Esophagus mucosa (tissue), 1 donor: ENCODE data around the gene TMPRSS6. TPM values are rescaled to one million over a fixed set of nuclear protein-coding genes. Genes with fewer than 3 reads are reported as not detected.
"Not testable (repeated sequence)": the region's sequence is repeated elsewhere in the genome, so short reads cannot be mapped to it uniquely, and the experiment has no call there.

Experiments
- ATAC-seq: fragments of 200-7000 bp; cut with Tn5 transposase; one replicate; pipeline ENCODE4 v1.9.1; 2020
- total RNA-seq: library from RNA; stranded (reverse); gene quantifications from one replicate; pipeline ENCODE4 v1.2.4, GENCODE V29; 2023
- donor health status: DM: yes; HTN: yes; CAD: no.

Gene TMPRSS6
- total RNA-seq, 1 donor from 2014 or later = not detected

GRCh38 chr22:37088108-37088605 is 21.4 kb downstream of the TMPRSS6 start:
- peak; percentile 15 for ATAC-seq

GRCh38 chr22:37086184-37086583 is 23.3 kb downstream of the TMPRSS6 start:
- ATAC-seq = no peak

- no peak for ATAC-seq
These were observed 25.1 kb downstream of the TMPRSS6 start for GRCh38 chr22:37084385-37084784.

- ATAC-seq = no peak
These were observed 25.6 kb downstream of the TMPRSS6 start for GRCh38 chr22:37083914-37084313.

- no peak for ATAC-seq
These were observed 27.2 kb downstream of the TMPRSS6 start for GRCh38 chr22:37082251-37082873.

- ATAC-seq = no peak
These were observed 28.7 kb downstream of the TMPRSS6 start for GRCh38 chr22:37080838-37081237.

GRCh38 chr22:37080438-37080837 is 29.1 kb downstream of the TMPRSS6 start:
- no peak for ATAC-seq

GRCh38 chr22:37079668-37080171 is 29.8 kb downstream of the TMPRSS6 start:
- peak; percentile 13 for ATAC-seq

- ATAC-seq = no peak
These were observed 30.4 kb downstream of the TMPRSS6 start for GRCh38 chr22:37079158-37079557.

GRCh38 chr22:37077802-37078448 is 31.6 kb downstream of the TMPRSS6 start:
- ATAC-seq = peak; percentile 44

GRCh38 chr22:37075822-37076433 is 33.6 kb downstream of the TMPRSS6 start:
- no peak for ATAC-seq

- ATAC-seq = no peak
These were observed 34.5 kb downstream of the TMPRSS6 start for GRCh38 chr22:37075046-37075445.

- no peak for ATAC-seq
These were observed 35.0 kb downstream of the TMPRSS6 start for GRCh38 chr22:37074537-37074936.

- no peak for ATAC-seq
These were observed 36.8 kb downstream of the TMPRSS6 start for GRCh38 chr22:37072673-37073072.

GRCh38 chr22:37071850-37072592 is 37.5 kb downstream of the TMPRSS6 start:
- not testable (repeated sequence) for ATAC-seq

- no peak for ATAC-seq
These were observed 38.8 kb downstream of the TMPRSS6 start for GRCh38 chr22:37070744-37071143.

GRCh38 chr22:37070334-37070733 is 39.2 kb downstream of the TMPRSS6 start:
- no peak for ATAC-seq

GRCh38 chr22:37069719-37070118 is 39.8 kb downstream of the TMPRSS6 start:
- no peak for ATAC-seq

- ATAC-seq = peak; percentile 25
These were observed 40.2 kb downstream of the TMPRSS6 start for GRCh38 chr22:37069319-37069718.

GRCh38 chr22:37068859-37069258 is 40.7 kb downstream of the TMPRSS6 start:
- ATAC-seq = no peak

GRCh38 chr22:37067428-37067827 is 42.1 kb downstream of the TMPRSS6 start:
- no peak for ATAC-seq

GRCh38 chr22:37065961-37066360 is 43.6 kb downstream of the TMPRSS6 start:
- no peak for ATAC-seq

GRCh38 chr22:37065180-37065579 is 44.3 kb downstream of the TMPRSS6 start:
- no peak for ATAC-seq
